ENCODE measurements around the gene CALD1. TPM values are rescaled to one million over a fixed set of nuclear protein-coding genes. Genes with fewer than 3 reads are reported as not detected.

Gene CALD1
- total RNA-seq, 2 experiments from 2014 or later: 0.33 TPM; not detected in 1

DNA sequence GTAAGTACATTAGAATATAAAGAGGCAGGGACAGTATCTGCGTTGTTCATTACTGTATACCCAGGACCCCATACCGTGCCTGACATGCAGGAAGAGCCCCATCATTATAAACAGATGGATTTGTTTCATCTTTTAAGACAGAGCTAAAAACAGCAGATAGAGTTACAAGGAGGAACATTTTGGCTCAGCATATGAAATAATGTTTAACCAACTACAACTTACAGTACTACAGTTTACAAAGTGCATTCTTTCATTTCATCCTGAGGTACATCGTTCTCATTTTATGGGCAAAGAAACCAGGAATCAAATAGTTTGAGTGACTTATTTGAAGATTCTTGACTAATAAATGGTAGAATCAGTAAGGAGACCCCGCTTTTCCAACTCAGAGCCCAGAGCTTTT lies 168.8 kb downstream of the CALD1 start:
- H3K27me3 ChIP-seq (ENCODE audit: control insufficient read depth in 1 of 2, insufficient read depth in 2 of 2, low read length in 2 of 2): no peaks in the 10 kb centered on the region
- intact Hi-C loops (cut with DNase I, micrococcal nuclease): no loop called here
- DNase-seq: no peak
- no peaks in the 10 kb centered on the region for H3K36me3 Mint-ChIP-seq (ENCODE audit: low read depth)
- H3K27me3 Mint-ChIP-seq: no peaks in the 10 kb centered on the region
- ChIA-PET POLR2A (no interaction called here), CTCF (interaction anchor here (0.6 kb wide), 2 partner anchors 13 to 225 kb away, joined by 3 to 4 read pairs; no protein-coding TSS in a partner anchor)
- peaks cover 18% of the 10 kb centered on the region for H3K4me1 Mint-ChIP-seq (ENCODE audit: low read depth)
- no peak overlapping the region for H3K4me3 Mint-ChIP-seq
- no peak overlapping the region for H3K27ac Mint-ChIP-seq
- no peaks in the 10 kb centered on the region for H3K9me3 Mint-ChIP-seq
- H3K9me3 ChIP-seq (ENCODE audit: control insufficient read depth in 1 of 2, insufficient read depth in 1 of 2, low read length in 2 of 2): no peaks in the 10 kb centered on the region
- H3K36me3 ChIP-seq (ENCODE audit: insufficient read depth, low read length): no peaks in the 10 kb centered on the region
- H3K4me1 ChIP-seq (ENCODE audit: insufficient read depth, low read length): no peaks in the 10 kb centered on the region
- no peak overlapping the region for H3K4me3 ChIP-seq (ENCODE audit: low read length)
- TF ChIP-seq, protein P1, sequence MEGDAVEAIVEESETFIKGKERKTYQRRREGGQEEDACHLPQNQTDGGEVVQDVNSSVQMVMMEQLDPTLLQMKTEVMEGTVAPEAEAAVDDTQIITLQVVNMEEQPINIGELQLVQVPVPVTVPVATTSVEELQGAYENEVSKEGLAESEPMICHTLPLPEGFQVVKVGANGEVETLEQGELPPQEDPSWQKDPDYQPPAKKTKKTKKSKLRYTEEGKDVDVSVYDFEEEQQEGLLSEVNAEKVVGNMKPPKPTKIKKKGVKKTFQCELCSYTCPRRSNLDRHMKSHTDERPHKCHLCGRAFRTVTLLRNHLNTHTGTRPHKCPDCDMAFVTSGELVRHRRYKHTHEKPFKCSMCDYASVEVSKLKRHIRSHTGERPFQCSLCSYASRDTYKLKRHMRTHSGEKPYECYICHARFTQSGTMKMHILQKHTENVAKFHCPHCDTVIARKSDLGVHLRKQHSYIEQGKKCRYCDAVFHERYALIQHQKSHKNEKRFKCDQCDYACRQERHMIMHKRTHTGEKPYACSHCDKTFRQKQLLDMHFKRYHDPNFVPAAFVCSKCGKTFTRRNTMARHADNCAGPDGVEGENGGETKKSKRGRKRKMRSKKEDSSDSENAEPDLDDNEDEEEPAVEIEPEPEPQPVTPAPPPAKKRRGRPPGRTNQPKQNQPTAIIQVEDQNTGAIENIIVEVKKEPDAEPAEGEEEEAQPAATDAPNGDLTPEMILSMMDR (IDR thresholded peaks at IDR 0.05): no peak
- H3K27ac ChIP-seq (ENCODE audit: low read depth in 1 of 2, low read length in 2 of 2): no peak overlapping the region
- no peak for ATAC-seq (ENCODE audit: poor library complexity)

DNA sequence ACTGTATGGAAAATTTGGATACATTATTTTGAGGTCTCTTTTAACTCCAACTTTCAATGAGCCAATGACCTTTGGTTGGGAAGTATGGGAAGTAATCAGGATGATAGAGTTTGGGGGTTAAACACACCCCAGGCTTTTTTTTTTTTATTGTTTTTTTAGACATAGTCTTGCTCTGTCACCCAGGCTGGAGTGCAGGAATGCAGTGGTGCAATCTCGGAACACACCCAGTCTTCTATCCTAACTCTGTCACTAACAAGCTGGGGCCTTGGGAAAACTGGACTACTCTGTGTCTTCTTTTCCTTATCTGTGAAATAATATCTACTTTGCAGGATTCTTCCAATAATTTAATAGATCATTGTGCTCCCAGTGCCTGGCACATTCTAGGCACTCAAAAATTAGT lies 169.3 kb downstream of the CALD1 start:
- CTCF ChIA-PET: interaction anchor here (0.6 kb wide), 1 partner anchor 14 kb away, joined by 3 read pairs; no protein-coding TSS in a partner anchor
- intact Hi-C loops (cut with DNase I, micrococcal nuclease): no loop called here
- no peak overlapping the region for H3K27ac Mint-ChIP-seq
- H3K4me3 Mint-ChIP-seq: no peak overlapping the region
- H3K4me1 ChIP-seq (ENCODE audit: insufficient read depth, low read length): no peaks in the 10 kb centered on the region
- ATAC-seq (ENCODE audit: poor library complexity) (no peak), DNase-seq (no peak)
- H3K27me3 ChIP-seq (ENCODE audit: control insufficient read depth in 1 of 2, insufficient read depth in 2 of 2, low read length in 2 of 2): no peaks in the 10 kb centered on the region
- H3K36me3 ChIP-seq (ENCODE audit: insufficient read depth, low read length): no peaks in the 10 kb centered on the region
- H3K36me3 Mint-ChIP-seq (ENCODE audit: low read depth): no peaks in the 10 kb centered on the region
- H3K9me3 ChIP-seq (ENCODE audit: control insufficient read depth in 1 of 2, insufficient read depth in 1 of 2, low read length in 2 of 2): no peaks in the 10 kb centered on the region
- H3K4me3 ChIP-seq (ENCODE audit: low read length): no peak overlapping the region
- peaks cover 18% of the 10 kb centered on the region for H3K4me1 Mint-ChIP-seq (ENCODE audit: low read depth)
- POLR2A ChIA-PET: interaction anchor here (0.9 kb wide), 1 partner anchor 300 kb away, joined by 3 read pairs; no protein-coding TSS in a partner anchor
- no peaks in the 10 kb centered on the region for H3K27me3 Mint-ChIP-seq
- H3K9me3 Mint-ChIP-seq: no peaks in the 10 kb centered on the region
- TF ChIP-seq, protein P1 (IDR thresholded peaks at IDR 0.05): no peak
- H3K27ac ChIP-seq (ENCODE audit: low read depth in 1 of 2, low read length in 2 of 2): no peak overlapping the region

DNA sequence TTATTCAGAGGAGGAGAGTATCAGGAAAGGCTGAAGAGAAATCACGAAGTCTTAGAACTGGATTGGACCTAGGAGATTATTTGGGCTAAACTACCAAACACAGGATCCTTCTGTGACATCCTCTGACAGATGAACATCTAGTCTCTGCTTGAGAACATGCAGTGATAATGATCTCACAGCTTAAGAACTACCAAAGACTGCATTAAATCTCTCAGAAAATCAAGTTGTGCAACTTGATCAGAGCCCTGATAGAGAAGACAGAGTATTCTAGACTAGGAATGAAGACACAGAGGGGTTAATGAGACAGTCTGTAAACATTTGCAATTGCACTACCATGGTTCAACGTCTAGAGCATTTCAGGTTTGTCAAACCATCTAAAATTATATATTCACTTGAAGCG lies 169.7 kb downstream of the CALD1 start:
- POLR2A ChIA-PET: interaction anchor here (0.9 kb wide), 1 partner anchor 300 kb away, joined by 3 read pairs; no protein-coding TSS in a partner anchor
- intact Hi-C loops (cut with DNase I, micrococcal nuclease): no loop called here

More for the DNA sequence above, 169.7 kb downstream of the CALD1 start:
- ATAC-seq (ENCODE audit: poor library complexity) (no peak), DNase-seq (no peak)
- Histone ChIP-seq H3K36me3 (ENCODE audit: insufficient read depth, low read length) (no peaks in the 10 kb centered on the region), H3K4me3 (ENCODE audit: low read length) (no peak overlapping the region), H3K4me1 (ENCODE audit: insufficient read depth, low read length) (no peaks in the 10 kb centered on the region), H3K27ac (ENCODE audit: low read depth in 1 of 2, low read length in 2 of 2) (no peak overlapping the region), H3K27me3 (ENCODE audit: control insufficient read depth in 1 of 2, insufficient read depth in 2 of 2, low read length in 2 of 2) (no peaks in the 10 kb centered on the region), H3K9me3 (ENCODE audit: control insufficient read depth in 1 of 2, insufficient read depth in 1 of 2, low read length in 2 of 2) (no peaks in the 10 kb centered on the region)
- Mint-ChIP-seq H3K4me1 (ENCODE audit: low read depth) (peaks cover 18% of the 10 kb centered on the region), H3K9me3 (no peaks in the 10 kb centered on the region), H3K4me3 (no peak overlapping the region), H3K36me3 (ENCODE audit: low read depth) (no peaks in the 10 kb centered on the region), H3K27ac (no peak overlapping the region), H3K27me3 (no peaks in the 10 kb centered on the region)
- CTCF ChIA-PET: no interaction called here
- TF ChIP-seq, protein P1 (IDR thresholded peaks at IDR 0.05): no peak
